ENCODE data around the gene BCAS3.
"Not testable (repeated sequence)": the region's sequence is repeated elsewhere in the genome, so short reads cannot be mapped to it uniquely, and the experiment has no call there.

BCAS3 gene

GRCh38 chr17:60744355-60744966, 66.8 kb downstream of the BCAS3 start:
- no peak for DNase-seq (ENCODE audit: low read depth in 2 of 2)

GRCh38 chr17:60745544-60745943, 67.9 kb downstream of the BCAS3 start:
- no peak for DNase-seq (ENCODE audit: low read depth in 2 of 2)

- DNase-seq (ENCODE audit: low read depth in 2 of 2): no peak
Measured at GRCh38 chr17:60747069-60747808, 69.6 kb downstream of the BCAS3 start.

- DNase-seq (ENCODE audit: low read depth in 2 of 2): no peak
Measured at GRCh38 chr17:60748204-60748603, 70.6 kb downstream of the BCAS3 start.

GRCh38 chr17:60749050-60749449, 71.4 kb downstream of the BCAS3 start:
- DNase-seq (ENCODE audit: low read depth in 2 of 2): no peak

GRCh38 chr17:60749708-60750107, 72.1 kb downstream of the BCAS3 start:
- no peak for DNase-seq (ENCODE audit: low read depth in 2 of 2)

GRCh38 chr17:60750640-60751039, 73.0 kb downstream of the BCAS3 start:
- DNase-seq (ENCODE audit: low read depth in 2 of 2): no peak

- DNase-seq (ENCODE audit: low read depth in 2 of 2): no peak
Measured at GRCh38 chr17:60751884-60752283, 74.2 kb downstream of the BCAS3 start.

GRCh38 chr17:60752873-60753577, 75.4 kb downstream of the BCAS3 start:
- DNase-seq (ENCODE audit: low read depth in 2 of 2): no peak

- DNase-seq (ENCODE audit: low read depth in 2 of 2): no peak
Measured at GRCh38 chr17:60754057-60754604, 76.5 kb downstream of the BCAS3 start.

GRCh38 chr17:60756798-60757197, 79.1 kb downstream of the BCAS3 start:
- not testable (repeated sequence) for DNase-seq (ENCODE audit: low read depth in 2 of 2)

- no peak for DNase-seq (ENCODE audit: low read depth in 2 of 2)
Measured at GRCh38 chr17:60757437-60757836, 79.8 kb downstream of the BCAS3 start.

GRCh38 chr17:60759756-60760155, 82.1 kb downstream of the BCAS3 start:
- DNase-seq (ENCODE audit: low read depth in 2 of 2): no peak

- DNase-seq (ENCODE audit: low read depth in 2 of 2): not testable (repeated sequence)
Measured at GRCh38 chr17:60761301-60761700, 83.7 kb downstream of the BCAS3 start.

- DNase-seq (ENCODE audit: low read depth in 2 of 2): no peak
Measured at GRCh38 chr17:60766778-60767190, 89.1 kb downstream of the BCAS3 start.

- DNase-seq (ENCODE audit: low read depth in 2 of 2): no peak
Measured at GRCh38 chr17:60767744-60768308, 90.2 kb downstream of the BCAS3 start.

GRCh38 chr17:60769327-60769726, 91.7 kb downstream of the BCAS3 start:
- DNase-seq (ENCODE audit: low read depth in 2 of 2): no peak

- DNase-seq (ENCODE audit: low read depth in 2 of 2): no peak
Measured at GRCh38 chr17:60770946-60771422, 93.3 kb downstream of the BCAS3 start.

- DNase-seq (ENCODE audit: low read depth in 2 of 2): not testable (repeated sequence)
Measured at GRCh38 chr17:60771621-60772020, 94.0 kb downstream of the BCAS3 start.

GRCh38 chr17:60773552-60773951, 95.9 kb downstream of the BCAS3 start:
- no peak for DNase-seq (ENCODE audit: low read depth in 2 of 2)

GRCh38 chr17:60781880-60782412, 104.3 kb downstream of the BCAS3 start:
- DNase-seq (ENCODE audit: low read depth in 2 of 2): no peak

GRCh38 chr17:60782742-60783141, 105.1 kb downstream of the BCAS3 start:
- no peak for DNase-seq (ENCODE audit: low read depth in 2 of 2)
